CD14-positive monocyte (primary cell): ENCODE measurements around the gene ZNF248. TPM values are rescaled to one million over a fixed set of nuclear protein-coding genes. Genes with fewer than 3 reads are reported as not detected.

Experiments
- DNase-seq, 3 donors: peaks; one replicate each; pipeline ENCODE4 v3.0.0-alpha.2; 2011 to 2022
- H2AFZ ChIP-seq: 2 replicates; pipeline ENCODE4 v1.6.0; 2012; ENCODE audit warnings: mild to moderate bottlenecking, low read depth, low read length, inconsistent platforms; ENCODE audit not compliant: insufficient read depth, poor library complexity, severe bottlenecking
- H3K27ac ChIP-seq, 2 donors: 1 replicate in 1 of 2; 2 replicates in 1 of 2; pipeline ENCODE4 v1.5.1; 2012 to 2013; ENCODE audit warnings: low read length in 2 of 2, control low read depth in 1 of 2, inconsistent platforms in 1 of 2, low read depth in 1 of 2, mild to moderate bottlenecking in 1 of 2
- H3K27me3 ChIP-seq, 2 donors: one replicate each; pipeline versions ENCODE4 v1.6.0 to v1.6.1; 2011 to 2013; ENCODE audit warnings: low read length in 2 of 2; ENCODE audit not compliant: control insufficient read depth in 2 of 2, insufficient read depth in 2 of 2
- H3K36me3 ChIP-seq, 2 donors: replicated peaks in 1 of 2; 1 replicate in 1 of 2; 2 replicates in 1 of 2; pipeline versions ENCODE4 v1.5.1 to v1.6.1; 2012 to 2013; ENCODE audit warnings: low read length in 2 of 2, control low read depth in 1 of 2, inconsistent platforms in 1 of 2, mild to moderate bottlenecking in 1 of 2; ENCODE audit not compliant: insufficient read depth in 2 of 2, control insufficient read depth in 1 of 2
- H3K4me1 ChIP-seq, 2 donors: 1 replicate in 1 of 2; 2 replicates in 1 of 2; pipeline versions ENCODE4 v1.5.1 to v1.6.1; 2012 to 2013; ENCODE audit warnings: low read length in 2 of 2, control low read depth in 1 of 2, inconsistent platforms in 1 of 2, mild to moderate bottlenecking in 1 of 2, moderate library complexity in 1 of 2; ENCODE audit not compliant: insufficient read depth in 2 of 2, control insufficient read depth in 1 of 2
- H3K4me2 ChIP-seq: replicated peaks from 2 replicates; pipeline ENCODE3; 2012; ENCODE audit warnings: low read length, moderate library complexity, mild to moderate bottlenecking; ENCODE audit not compliant: poor library complexity, severe bottlenecking; ENCODE audit errors: extremely low read depth
- H3K4me3 ChIP-seq, 3 experiments: fragments of 200-600 bp in 1 of 3; sonication (generic) in 1 of 3; replicated peaks in 1 of 3; 1 replicate in 2 of 3; 2 replicates in 1 of 3; pipeline ENCODE4 v1.5.1; 2011 to 2013; ENCODE audit warnings: low read length in 3 of 3, mild to moderate bottlenecking in 3 of 3, control low read depth in 2 of 3, low read depth in 2 of 3, inconsistent platforms in 1 of 3, moderate library complexity in 1 of 3
- H3K79me2 ChIP-seq: 2 replicates; pipeline ENCODE4 v1.6.0; 2012; ENCODE audit warnings: mild to moderate bottlenecking, control low read depth, inconsistent platforms, low read length, moderate library complexity; ENCODE audit not compliant: insufficient read depth
- H3K9ac ChIP-seq: 2 replicates; pipeline ENCODE4 v1.6.0; 2017; ENCODE audit warnings: low read length, mild to moderate bottlenecking; ENCODE audit not compliant: insufficient read depth, poor library complexity, severe bottlenecking
- H3K9me3 ChIP-seq, 2 donors: replicated peaks in 1 of 2; 1 replicate in 1 of 2; 2 replicates in 1 of 2; pipeline versions ENCODE4 v1.5.1 to v1.6.1; 2012 to 2013; ENCODE audit warnings: low read length in 2 of 2, control low read depth in 1 of 2; ENCODE audit not compliant: control insufficient read depth in 1 of 2, insufficient read depth in 1 of 2
- H4K20me1 ChIP-seq: 2 replicates; pipeline ENCODE4 v1.6.0; 2012; ENCODE audit warnings: mild to moderate bottlenecking, low read length, control low read depth, moderate library complexity; ENCODE audit not compliant: insufficient read depth
- H3K27ac Mint-ChIP-seq, 7 donors: one replicate each; pipeline ENCODE4 v1.8.0; 2020; ENCODE audit warnings: mild to moderate bottlenecking in 7 of 7, mixed read lengths in 7 of 7, moderate library complexity in 6 of 7, inconsistent platforms in 2 of 7
- H3K27me3 Mint-ChIP-seq, 3 donors: one replicate each; pipeline ENCODE4 v1.8.0; 2021 to 2022; ENCODE audit warnings: low read depth in 3 of 3, mild to moderate bottlenecking in 3 of 3, mixed read lengths in 3 of 3, moderate library complexity in 3 of 3, inconsistent platforms in 1 of 3
- H3K36me3 Mint-ChIP-seq, 2 donors: one replicate each; pipeline ENCODE4 v1.8.0; 2020; ENCODE audit warnings: mixed read lengths in 2 of 2, inconsistent platforms in 1 of 2, mild to moderate bottlenecking in 1 of 2
- H3K4me1 Mint-ChIP-seq: one replicate; pipeline ENCODE4 v1.8.0; 2020; ENCODE audit warnings: mild to moderate bottlenecking, mixed read lengths
- H3K4me3 Mint-ChIP-seq, 2 donors: one replicate each; pipeline ENCODE4 v1.8.0; 2020; ENCODE audit warnings: mild to moderate bottlenecking in 2 of 2, mixed read lengths in 2 of 2, moderate library complexity in 1 of 2
- H3K9me3 Mint-ChIP-seq, 7 donors: one replicate each; pipeline ENCODE4 v1.8.0; 2020 to 2022; ENCODE audit warnings: mixed read lengths in 7 of 7, mild to moderate bottlenecking in 6 of 7, moderate library complexity in 6 of 7, inconsistent platforms in 2 of 7
- WGBS: methylation state at CpG from one replicate; pipeline ENCODE4 v1.1.5; 2013; ENCODE audit warnings: missing lambda C conversion rate; ENCODE audit not compliant: insufficient coverage; 5-methylcytosine and 5-hydroxymethylcytosine counted together
- intact Hi-C, 2 donors: fragments of 100-400 bp; cut with micrococcal nuclease; formaldehyde crosslinking; loops; one replicate each; pipeline versions ENCODE4 v1.15.0 to v1.15.1; 2023
- polyA plus RNA-seq, 3 donors: library from polyadenylated mRNA; depleted of rRNA in 1 of 3; unstranded in 2 of 3; stranded (reverse) in 1 of 3; fragments of 300-500 nt in 2 of 3; fragments of >200 nt in 1 of 3; fragmentation: Illumina TruSeq in 2 of 3; gene quantifications; 1 replicate in 2 of 3; 2 replicates in 1 of 3; pipeline ENCODE4 v1.2.3, GENCODE V29; 2012 to 2021
- TF ChIP-seq, protein P1 (sequence below): fragments of 200-600 bp; IDR thresholded peaks from one replicate; pipeline ENCODE4 v1.8.0; 2022; ENCODE audit warnings: antibody characterized with exemption, mild to moderate bottlenecking

ZNF248 gene
- polyA plus RNA-seq, 3 donors: 0.44 to 2.2 (median 0.94) TPM

DNA sequence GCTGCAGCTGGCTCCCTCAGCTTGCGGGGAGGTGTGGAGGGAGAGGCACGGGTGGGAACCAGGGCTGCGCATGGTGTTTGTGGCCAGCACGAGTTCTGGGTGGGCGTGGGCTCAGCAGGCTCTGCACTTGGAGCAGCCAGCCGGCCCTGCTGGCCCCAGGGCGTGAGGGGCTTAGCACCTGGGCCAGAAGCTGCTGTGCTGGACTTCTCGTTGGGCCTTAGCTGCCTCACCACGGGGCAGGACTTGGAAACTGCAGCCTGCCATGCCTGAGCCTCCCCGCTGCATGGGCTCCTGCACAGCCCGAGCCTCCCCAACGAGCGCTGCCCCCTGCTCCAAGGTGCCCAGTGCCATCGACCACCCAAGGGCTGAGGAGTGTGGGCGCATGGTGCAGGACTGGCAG, 120.1 kb downstream of the ZNF248 start:
- intact Hi-C loops: no loop called here
- Histone ChIP-seq H3K4me3 (no peak overlapping the region), H4K20me1 (no peaks in the 10 kb centered on the region), H3K27ac (no peak overlapping the region), H2AFZ (no peak overlapping the region), H3K4me2 (no peak overlapping the region), H3K4me1 (no peaks in the 10 kb centered on the region), H3K27me3 (no peaks in the 10 kb centered on the region), H3K36me3 (no peaks in the 10 kb centered on the region), H3K9me3 (peaks cover 40 to 61% of the 10 kb centered on the region in 2 donors), H3K9ac (no peak overlapping the region), H3K79me2 (no peaks in the 10 kb centered on the region)
- H3K4me3 Mint-ChIP-seq: no peak overlapping the region
- no peak for DNase-seq
- no peak overlapping the region for H3K27ac Mint-ChIP-seq
- no peaks in the 10 kb centered on the region for H3K4me1 Mint-ChIP-seq
- peaks cover 0 to 1% (median 0%) of the 10 kb centered on the region in 3 donors for H3K27me3 Mint-ChIP-seq
- peaks cover 14 to 69% (median 44%) of the 10 kb centered on the region in 7 donors for H3K9me3 Mint-ChIP-seq
- H3K36me3 Mint-ChIP-seq: no peaks in the 10 kb centered on the region
- WGBS: 87% methylated on average over 15 of the region's 15 CpGs
- TF ChIP-seq, protein P1, sequence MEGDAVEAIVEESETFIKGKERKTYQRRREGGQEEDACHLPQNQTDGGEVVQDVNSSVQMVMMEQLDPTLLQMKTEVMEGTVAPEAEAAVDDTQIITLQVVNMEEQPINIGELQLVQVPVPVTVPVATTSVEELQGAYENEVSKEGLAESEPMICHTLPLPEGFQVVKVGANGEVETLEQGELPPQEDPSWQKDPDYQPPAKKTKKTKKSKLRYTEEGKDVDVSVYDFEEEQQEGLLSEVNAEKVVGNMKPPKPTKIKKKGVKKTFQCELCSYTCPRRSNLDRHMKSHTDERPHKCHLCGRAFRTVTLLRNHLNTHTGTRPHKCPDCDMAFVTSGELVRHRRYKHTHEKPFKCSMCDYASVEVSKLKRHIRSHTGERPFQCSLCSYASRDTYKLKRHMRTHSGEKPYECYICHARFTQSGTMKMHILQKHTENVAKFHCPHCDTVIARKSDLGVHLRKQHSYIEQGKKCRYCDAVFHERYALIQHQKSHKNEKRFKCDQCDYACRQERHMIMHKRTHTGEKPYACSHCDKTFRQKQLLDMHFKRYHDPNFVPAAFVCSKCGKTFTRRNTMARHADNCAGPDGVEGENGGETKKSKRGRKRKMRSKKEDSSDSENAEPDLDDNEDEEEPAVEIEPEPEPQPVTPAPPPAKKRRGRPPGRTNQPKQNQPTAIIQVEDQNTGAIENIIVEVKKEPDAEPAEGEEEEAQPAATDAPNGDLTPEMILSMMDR: no peak

DNA sequence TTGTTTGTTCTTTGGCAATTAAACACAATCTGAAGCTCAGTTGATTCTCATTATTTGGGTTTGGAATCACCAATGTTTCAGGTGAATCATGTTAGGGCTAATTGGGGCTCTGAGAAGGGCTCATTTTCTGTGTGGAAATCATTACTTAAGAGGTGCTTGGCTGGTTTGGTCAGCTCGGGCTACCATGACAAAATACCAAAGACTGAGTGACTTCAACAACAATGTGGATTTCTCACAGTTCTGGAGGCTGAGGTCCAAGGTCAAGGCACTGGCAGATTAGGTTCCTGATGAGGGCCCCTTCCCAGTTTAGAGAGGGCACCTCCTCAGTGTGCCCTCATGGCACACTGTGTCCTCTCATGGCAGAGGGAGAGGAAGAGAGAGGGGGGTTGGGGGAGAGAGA, 121.3 kb downstream of the ZNF248 start:
- no peak overlapping the region for H3K9ac ChIP-seq
- no peak overlapping the region for H3K4me3 Mint-ChIP-seq
- H3K9me3 Mint-ChIP-seq: peaks cover 14 to 63% (median 34%) of the 10 kb centered on the region in 7 donors
- H2AFZ ChIP-seq: no peak overlapping the region
- no peaks in the 10 kb centered on the region for H4K20me1 ChIP-seq
- peaks cover 32 to 49% of the 10 kb centered on the region in 2 donors for H3K9me3 ChIP-seq
- no peak overlapping the region for H3K4me2 ChIP-seq
- no peaks in the 10 kb centered on the region for H3K4me1 Mint-ChIP-seq
- intact Hi-C loops: no loop called here
- TF ChIP-seq, protein P1: no peak
- no peaks in the 10 kb centered on the region for H3K79me2 ChIP-seq
- no peaks in the 10 kb centered on the region for H3K36me3 ChIP-seq
- H3K4me3 ChIP-seq: no peak overlapping the region
- no peaks in the 10 kb centered on the region for H3K4me1 ChIP-seq
- no peaks in the 10 kb centered on the region for H3K36me3 Mint-ChIP-seq
- H3K27ac ChIP-seq: no peak overlapping the region
- no peak overlapping the region for H3K27ac Mint-ChIP-seq
- no peaks in the 10 kb centered on the region for H3K27me3 ChIP-seq
- no CpG with 5 or more reads among the region's 1 CpG for WGBS
- DNase-seq: no peak
- H3K27me3 Mint-ChIP-seq: peaks cover 0 to 1% (median 0%) of the 10 kb centered on the region in 3 donors
